ENCODE results near the gene ARRDC3.
A peak's percentile ranks its signal among the peaks of the same experiment; 100 is the strongest.

The ARRDC3 gene

DNA sequence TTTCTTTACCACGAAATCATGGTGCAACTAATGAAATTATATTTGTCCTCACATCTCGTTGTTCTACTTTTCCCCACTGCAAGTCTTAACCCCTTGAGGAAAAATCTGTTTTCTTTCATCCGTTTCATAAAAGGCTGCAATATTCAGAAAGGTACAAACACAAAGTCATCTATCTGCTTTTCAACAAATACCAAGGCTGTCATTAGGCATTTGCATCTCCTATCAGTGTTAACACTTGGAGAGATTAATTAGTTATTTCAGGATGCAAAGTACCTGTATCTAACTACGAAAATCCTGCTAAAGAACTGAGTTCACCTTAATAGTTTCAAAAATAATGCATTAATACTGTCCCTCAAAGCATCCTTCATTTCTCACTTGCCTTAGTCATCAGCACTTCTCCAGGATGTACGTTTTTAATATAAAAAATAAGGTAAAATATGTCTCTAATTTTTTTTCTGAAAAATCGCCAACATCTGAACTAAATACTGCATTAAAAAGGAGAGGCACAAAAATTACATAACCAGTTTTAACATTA, 1.8 kb downstream of the ARRDC3 start:
- TF ChIP-seq POLR2AphosphoS5 (IDR thresholded peaks at IDR 0.05; ENCODE audit: low read depth), result no peak
- no peak for TF ChIP-seq SPI1 (IDR thresholded peaks at IDR 0.05; ENCODE audit: borderline replicate concordance, low read depth)
- TF ChIP-seq REST (IDR thresholded peaks at IDR 0.05; ENCODE audit: insufficient replicate concordance, low read depth), result no peak
- TF ChIP-seq CTCF (IDR thresholded peaks at IDR 0.05; ENCODE audit: insufficient read depth, low read length), result no peak
- no peak for TF ChIP-seq GABPA (IDR thresholded peaks at IDR 0.05; ENCODE audit: low read depth)
- DNase-seq (ENCODE audit: low read depth in 1 of 2, low spot score in 1 of 2), result no peak
- Histone ChIP-seq H3K4me3 (replicated peaks; ENCODE audit: insufficient read depth, low read length) (peak overlapping the region; percentile 46), H3K27ac (replicated peaks) (peak overlapping the region; percentile 97), H3K27me3 (ENCODE audit: insufficient read depth, poor library complexity, severe bottlenecking) (no peaks in the 10 kb centered on the region)

- Histone ChIP-seq H3K27ac (replicated peaks) (peak overlapping the region; percentile 97), H3K27me3 (ENCODE audit: insufficient read depth, poor library complexity, severe bottlenecking) (no peaks in the 10 kb centered on the region), H3K4me3 (replicated peaks; ENCODE audit: insufficient read depth, low read length) (peak overlapping the region; percentile 46)
- TF ChIP-seq GABPA (IDR thresholded peaks at IDR 0.05; ENCODE audit: low read depth) (no peak), CTCF (IDR thresholded peaks at IDR 0.05; ENCODE audit: insufficient read depth, low read length) (no peak), REST (IDR thresholded peaks at IDR 0.05; ENCODE audit: insufficient replicate concordance, low read depth) (no peak), POLR2AphosphoS5 (IDR thresholded peaks at IDR 0.05; ENCODE audit: low read depth) (no peak; the same call in 1 of the 2 replicates), SPI1 (IDR thresholded peaks at IDR 0.05; ENCODE audit: borderline replicate concordance, low read depth) (no peak)
- DNase-seq (ENCODE audit: low read depth in 1 of 2, low spot score in 1 of 2), result peak in 1 of 2 experiments; percentile 93
These were observed 2.5 kb downstream of the ARRDC3 start for GRCh38 chr5:91380491-91381238.

GRCh38 chr5:91379914-91380490, 3.1 kb downstream of the ARRDC3 start:
- TF ChIP-seq SPI1 (IDR thresholded peaks at IDR 0.05; ENCODE audit: borderline replicate concordance, low read depth), result peak; percentile 48; the same call in 1 of the 2 replicates
- no peak for TF ChIP-seq REST (IDR thresholded peaks at IDR 0.05; ENCODE audit: insufficient replicate concordance, low read depth)
- TF ChIP-seq GABPA (IDR thresholded peaks at IDR 0.05; ENCODE audit: low read depth), result peak; percentile 42; the same call in 1 of the 2 replicates
- peak; percentile 48 for TF ChIP-seq POLR2AphosphoS5 (IDR thresholded peaks at IDR 0.05; ENCODE audit: low read depth)
- TF ChIP-seq CTCF (IDR thresholded peaks at IDR 0.05; ENCODE audit: insufficient read depth, low read length), result no peak
- peak overlapping the region; percentile 46 for H3K4me3 ChIP-seq (replicated peaks; ENCODE audit: insufficient read depth, low read length)
- no peaks in the 10 kb centered on the region for H3K27me3 ChIP-seq (ENCODE audit: insufficient read depth, poor library complexity, severe bottlenecking)
- peak overlapping the region; percentile 97 for H3K27ac ChIP-seq (replicated peaks)
- peak in 1 of 2 experiments; percentile 86 for DNase-seq (ENCODE audit: low read depth in 1 of 2, low spot score in 1 of 2)

Measured in HL-60 (cell line).